HuH-7 (cell line): ENCODE measurements around the gene TNNT3.

ENCODE experiments used
- DNase-seq: peaks from one replicate; pipeline ENCODE4 v3.0.0; 2011; ENCODE audit warnings: low spot score

Gene TNNT3

DNA sequence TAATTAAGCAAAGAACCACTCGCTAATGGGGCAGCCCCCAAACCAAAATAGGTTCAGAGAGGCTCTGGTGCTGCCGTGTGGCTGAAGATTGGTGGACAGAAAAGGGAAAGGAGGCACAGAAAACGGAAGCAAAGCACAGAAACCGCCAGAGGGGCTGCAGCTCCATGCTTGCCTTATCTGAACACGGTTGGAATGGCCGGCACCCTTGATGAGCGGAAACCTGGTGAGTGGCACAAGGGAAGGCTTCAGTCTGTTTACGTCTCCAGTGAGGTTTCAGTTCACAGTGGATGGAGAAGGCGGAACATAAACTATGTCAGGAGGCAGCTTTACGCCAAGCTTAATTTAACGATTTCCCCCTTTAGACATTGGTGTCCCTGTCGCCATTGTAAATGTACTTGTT lies 22.6 kb upstream of the TNNT3 start:
- no peak for DNase-seq

DNA sequence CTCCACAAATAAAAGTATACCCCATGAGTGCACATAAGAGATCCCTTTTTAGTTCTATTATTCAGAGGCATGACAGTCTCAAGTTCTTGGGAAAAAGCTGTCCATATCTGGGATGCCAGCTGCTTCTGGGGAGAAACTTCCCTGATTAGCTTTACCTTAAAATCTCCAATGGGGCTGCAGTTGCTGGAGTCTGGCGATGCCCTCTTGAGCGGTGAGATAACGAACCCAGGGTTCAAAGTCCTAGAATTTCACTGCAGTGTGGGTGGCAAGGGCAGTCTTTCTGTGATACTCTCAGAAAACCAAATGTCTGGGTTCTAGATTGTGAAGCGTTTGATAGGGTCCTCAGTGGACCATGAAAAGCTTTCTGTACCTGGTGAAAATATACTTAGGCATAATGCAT lies 20.4 kb upstream of the TNNT3 start:
- no peak for DNase-seq

DNA sequence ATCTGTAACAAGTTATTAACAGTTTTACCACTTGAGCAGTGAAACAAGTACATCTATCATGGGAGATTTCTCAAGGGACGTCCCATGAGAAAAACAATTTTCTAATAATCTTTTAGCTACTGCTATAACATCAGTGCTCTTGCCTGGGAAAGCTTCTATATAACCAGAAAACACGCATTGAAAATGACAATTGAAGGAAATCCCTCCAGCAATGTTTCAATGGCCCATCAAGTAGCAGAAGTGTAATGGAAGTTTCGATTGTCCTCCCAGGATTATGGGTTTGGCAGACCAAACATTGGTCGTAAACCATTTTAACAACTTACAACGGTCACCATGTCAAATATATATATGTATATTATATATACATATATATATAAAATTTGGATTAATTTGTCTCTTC lies 19.8 kb upstream of the TNNT3 start:
- no peak for DNase-seq

DNA sequence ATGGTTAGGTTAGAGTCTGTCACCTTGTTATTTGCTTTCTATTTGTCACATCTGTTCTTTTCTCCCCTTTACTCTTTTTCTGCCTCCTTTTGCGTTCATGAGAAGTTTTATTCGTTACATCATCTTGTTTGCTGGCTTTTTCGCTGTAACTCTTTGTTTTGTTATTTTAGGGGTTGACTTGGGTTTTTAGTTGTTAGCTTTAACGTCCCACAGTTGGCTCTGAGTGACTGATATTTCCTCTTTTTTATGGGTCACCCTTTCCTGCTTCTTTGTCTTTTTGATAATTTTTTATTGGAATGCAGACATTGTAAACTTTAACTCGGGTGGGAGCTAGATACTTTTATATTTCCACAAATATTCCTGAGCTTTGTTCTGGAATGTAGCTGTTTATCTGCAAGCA lies 13.3 kb upstream of the TNNT3 start:
- DNase-seq = no peak

DNA sequence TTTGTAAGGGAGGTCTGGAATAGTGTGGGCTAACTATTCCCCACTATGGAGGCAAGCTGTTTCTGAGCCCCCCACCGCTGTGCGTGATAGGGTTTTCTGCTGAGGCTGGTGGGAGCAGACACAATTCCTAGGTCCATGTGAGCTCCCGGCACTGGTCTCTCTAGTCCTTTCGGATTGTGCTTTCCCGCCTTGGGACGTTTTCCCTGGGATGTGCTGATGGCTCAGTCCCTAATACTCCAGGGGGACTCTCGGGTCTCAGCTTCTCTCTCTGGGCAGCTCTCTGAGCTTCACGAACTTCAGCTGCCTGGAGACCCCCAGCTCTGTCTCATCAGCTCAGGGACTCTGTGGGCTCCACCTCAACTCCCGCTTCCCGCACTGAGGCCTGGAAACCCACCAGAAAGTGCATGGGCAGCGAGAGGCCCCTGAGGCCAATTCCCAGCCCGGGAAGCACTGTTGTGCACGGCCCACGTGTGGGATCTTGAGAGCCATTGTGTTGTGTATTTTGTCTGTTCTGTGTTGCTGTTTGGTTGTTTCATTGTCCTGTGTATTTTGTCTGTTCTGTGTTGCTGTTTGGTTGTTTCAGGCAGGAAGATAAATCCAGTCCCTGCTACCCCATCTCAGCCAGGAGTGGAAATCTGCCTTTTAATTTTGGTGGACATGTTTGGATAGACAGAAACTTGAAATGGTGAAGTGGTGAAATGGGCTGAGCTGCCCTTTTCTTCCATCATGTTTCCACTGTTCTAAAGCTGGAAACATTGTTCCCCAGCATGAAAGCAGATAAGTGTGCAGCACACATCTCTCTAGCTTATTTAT lies 12.7 kb upstream of the TNNT3 start:
- no peak for DNase-seq

DNA sequence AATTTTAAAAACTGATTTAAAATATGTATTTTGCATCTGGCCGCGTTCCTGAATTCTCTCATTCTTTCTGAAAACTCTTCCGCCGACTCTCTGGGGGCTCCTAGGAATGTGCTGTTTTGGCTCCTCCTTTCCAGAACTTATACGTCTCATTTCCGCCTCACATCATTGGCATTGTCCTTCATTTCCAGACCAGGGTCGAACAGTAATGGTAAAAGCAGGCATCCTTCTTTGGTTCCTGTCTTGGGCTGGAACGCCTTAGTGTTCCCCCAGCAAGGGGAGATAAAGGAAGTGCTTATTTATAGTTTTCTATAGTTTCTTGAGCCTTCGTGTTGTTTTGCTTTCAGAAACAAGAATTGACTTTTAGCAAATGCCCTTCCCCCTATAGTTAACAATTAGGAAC lies 10.9 kb upstream of the TNNT3 start:
- DNase-seq = no peak

DNA sequence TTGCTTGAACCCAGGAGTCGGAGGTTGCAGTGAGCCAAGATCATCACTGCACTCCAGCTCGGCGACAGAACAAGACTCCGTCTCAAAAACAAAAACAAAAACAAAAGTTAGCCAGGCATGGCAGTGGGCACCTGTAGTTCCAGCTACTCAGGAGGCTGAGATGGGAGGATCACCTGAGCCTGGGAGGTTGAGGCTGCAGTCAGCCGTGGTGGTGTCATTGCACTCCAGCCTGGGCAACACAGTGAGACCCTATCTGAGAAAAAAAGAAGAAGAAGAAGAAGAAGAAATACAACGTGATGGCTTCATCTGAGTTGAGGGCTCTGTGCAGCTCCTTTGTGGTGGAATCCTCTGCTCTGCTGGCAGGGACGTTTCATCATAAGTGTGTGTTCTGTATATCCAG lies 10.0 kb upstream of the TNNT3 start:
- DNase-seq = no peak

DNA sequence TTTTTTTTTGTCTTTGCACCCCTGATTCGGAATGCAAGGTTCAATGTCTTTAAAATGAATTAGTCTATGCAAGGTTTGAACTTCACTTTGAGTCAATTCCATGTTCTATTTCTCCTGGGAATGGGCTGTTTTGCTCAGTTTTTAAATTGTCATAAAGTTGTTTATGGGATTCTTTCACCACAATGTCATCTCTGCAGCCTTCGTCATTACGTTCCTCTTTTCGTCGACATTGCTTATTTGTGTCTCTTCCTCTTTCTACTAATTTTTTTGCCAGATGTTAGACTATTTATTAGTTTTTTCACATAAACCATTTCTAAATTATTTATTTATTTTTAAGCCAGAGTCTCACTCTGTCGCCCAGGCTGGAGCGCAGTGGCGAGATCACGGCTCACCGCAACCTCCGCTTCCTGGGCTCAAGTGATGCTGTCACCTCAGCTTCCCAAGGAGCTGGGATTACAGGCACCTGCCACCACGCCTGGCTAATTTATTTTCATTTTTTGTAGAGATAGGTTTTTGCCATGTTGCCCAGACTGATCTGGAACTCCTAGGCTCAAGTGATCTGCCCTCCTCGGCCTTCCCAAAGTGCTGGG lies 7.1 kb upstream of the TNNT3 start:
- DNase-seq = no peak

DNA sequence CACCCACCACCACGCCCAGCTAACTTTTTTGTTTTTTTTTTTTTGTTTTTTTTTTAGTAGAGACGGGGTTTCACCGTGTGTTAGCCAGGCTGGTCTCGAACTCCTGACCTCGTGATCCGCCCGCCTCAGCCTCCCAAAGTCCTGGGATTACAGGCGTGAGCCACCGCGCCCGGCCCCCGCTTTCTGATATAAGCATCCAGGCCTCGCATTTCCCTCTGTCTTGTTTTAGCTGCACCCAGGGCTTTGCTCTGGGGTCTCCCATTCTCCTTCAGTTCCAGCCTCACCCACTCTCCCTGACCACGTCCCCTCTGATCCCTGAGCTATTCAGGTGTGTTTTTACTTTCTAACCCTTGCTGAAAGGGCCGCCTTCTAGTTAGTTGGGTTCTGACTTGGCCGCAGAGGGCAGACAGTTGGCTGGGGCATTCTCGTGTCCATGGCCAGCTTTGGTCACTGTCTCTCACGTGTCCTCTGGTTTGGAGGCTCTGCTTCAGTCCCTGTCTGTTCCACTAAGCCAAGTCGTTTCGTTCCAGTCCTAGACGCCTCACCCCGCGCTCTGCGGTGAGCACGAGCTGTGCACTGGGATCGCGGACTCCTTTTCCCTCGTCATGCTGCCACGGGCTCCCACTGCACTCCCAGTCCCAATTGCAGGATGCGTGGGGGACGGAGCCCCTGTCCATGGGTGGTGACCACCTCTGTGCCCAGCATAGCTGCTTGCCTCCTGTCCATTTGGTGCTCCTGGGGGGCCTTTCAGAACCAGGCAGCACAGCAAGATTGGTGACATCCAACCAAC lies 6.0 kb upstream of the TNNT3 start:
- DNase-seq = no peak

DNA sequence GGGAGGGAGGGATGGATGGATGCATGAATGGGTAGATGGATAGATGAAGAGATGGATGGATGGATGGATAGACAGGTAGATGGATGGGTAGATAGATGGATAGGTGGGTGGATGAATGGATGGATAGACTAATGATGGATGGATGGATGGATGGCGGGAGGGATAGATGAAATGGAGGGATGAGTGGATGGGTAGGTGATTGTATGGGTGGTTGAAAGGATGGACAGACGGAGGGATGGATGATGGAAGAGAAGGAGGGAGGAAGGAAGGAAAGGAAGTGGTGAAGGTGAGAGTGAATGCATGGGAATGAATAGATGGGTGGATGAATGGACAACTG lies 3.7 kb upstream of the TNNT3 start:
- DNase-seq = no peak

DNA sequence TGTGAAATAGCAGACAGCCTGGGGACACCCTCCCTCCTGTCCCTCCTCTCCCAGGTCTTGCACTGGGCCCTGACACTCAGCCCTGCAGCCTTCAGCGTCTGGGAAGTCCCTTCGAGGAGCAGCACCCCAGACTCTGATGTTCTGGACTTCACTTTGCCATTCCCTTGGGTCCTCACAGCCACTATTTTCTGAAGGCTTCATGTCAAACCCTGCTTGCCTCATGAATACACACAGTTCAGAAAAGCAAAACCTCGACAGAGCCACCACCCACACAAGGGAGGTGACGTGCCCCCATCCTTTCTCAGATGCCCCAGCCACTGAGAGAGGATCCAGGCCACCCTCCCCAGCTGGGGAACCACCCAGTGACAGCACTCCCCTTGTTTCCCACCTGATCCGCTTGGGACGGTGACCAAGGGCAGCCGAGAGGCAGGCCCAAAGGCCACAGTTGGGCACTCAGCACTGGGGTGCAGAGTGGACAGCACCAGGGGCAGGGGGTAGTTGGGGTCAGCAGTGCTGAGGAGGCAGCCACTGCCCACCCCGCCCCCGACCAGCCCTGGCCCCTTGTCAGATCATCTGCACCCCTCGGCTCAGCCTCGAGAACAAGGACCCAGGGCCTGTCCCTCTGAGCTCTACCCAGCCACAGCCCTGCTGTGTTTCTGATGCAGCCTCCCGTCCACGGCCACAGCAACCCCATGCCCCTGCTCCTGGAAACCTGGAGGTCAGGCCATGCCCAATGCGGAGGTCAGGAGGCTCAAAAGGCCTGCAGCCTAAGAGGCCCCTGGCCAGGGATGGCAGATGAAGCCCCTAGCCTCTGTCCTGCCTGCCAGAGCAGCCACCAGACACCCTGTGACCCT lies 3.1 kb upstream of the TNNT3 start:
- no peak for DNase-seq

DNA sequence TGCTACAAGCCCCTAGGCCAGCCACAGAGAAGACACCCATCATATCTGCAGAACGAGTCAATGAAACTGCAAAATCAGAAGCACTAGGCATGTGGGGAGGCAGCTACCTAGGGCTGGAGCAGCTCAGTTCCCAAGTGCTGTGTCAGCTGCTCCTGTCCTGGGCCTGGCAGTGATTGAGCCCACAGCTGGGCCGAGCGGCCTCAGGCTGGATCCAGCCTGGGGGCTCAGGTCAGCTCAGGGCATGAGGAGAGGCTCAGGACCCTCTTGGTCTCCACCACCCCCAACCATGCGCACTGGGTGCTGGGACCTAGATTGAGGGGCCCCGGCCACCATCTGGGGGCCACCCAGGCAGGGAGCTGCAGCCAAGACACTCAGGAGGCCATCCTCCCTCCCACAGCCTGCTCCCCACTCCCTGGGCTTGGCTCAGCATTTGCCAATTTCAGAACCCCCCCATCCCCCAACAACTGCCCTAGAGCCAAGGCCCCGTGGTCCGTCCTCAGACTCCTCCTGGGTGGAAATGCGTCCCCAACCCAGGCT lies 2.4 kb upstream of the TNNT3 start:
- DNase-seq = no peak

DNA sequence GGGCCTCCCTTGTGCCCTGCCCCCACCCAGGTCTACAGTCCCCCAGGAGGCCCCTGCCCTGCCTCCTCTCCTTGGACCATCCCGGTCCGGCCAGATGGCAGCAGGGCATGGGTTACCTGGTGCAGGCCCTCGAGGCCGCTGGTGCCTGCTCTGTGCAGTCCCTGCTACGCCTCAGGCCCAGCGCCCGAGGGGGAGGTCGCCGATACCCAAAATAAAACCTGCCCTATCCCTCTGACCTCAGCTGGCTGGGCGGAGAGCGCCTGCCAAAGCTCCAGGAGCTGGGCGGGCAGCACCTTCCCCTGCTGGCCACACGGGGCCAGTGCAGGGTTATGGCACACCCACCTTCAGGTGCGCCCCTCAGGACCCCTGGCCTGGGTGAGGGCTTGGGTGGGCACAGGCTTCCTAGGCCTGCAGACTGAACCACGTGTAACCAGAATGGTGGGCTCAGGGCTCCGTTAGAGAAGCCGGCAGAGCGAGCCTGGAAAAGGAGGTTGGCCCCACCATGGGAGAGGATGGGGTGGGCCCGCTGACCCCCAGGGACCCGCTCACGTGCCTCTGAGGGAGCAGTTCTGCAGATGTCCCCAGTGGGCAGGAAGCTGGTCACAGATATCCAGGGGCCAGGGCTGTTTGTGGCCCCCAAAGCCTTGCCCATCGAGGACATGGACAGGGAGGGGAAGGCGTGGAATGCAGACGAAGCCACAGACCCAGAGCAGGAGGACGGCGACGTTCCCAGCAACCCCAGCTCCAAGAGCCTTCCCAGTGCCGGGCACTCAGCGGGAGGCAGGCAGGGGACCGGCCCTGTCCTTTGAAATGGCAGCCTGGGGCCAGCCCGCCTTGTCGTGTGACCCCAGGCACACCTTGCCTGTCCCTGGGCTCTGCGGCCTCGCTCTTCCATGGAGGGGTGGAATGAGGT lies 1.7 kb upstream of the TNNT3 start:
- peak; percentile 68 for DNase-seq

DNA sequence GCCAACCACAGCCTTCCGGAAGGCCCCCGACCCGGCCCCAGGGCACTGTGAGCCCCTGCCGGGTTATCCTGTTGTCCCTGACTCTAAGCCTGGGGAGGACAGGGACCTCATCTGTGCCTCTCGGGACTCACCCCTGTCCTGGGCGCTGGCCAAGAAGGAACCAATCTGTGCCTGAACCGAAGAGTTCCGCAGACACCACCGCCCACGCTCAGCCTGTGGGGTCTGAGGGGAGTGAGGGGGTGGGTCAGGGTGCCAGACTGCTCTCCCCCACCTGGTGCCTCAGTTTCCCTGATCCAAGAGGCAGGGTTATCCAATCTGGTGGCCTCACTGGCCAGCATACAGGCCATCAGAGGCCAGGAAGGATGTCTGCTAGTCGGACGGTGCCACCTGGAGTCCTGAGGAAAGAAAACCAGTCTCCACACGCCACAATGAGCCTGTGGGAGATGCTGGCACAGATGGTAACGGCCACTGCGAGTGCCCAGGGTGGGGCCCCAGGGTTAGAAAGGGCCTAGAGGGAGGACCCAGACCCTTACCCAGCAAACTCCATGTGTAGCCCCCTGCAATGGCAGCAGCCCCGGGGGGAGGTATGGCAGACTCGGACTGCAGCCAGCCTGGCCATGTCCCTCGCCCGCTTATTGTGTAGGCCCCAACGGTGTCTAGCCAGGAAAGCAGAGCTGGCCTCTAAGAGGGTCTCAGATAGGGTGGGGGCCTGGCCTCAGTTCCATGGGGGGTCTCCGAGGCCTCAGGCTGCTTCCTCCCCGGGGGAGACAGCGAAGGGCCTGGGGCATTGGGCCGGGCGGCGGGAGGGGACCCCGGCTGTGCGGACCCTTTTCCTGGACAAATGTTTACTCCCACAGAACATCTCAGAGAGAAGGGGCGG lies 827 bp upstream of the TNNT3 start:
- no peak for DNase-seq

DNA sequence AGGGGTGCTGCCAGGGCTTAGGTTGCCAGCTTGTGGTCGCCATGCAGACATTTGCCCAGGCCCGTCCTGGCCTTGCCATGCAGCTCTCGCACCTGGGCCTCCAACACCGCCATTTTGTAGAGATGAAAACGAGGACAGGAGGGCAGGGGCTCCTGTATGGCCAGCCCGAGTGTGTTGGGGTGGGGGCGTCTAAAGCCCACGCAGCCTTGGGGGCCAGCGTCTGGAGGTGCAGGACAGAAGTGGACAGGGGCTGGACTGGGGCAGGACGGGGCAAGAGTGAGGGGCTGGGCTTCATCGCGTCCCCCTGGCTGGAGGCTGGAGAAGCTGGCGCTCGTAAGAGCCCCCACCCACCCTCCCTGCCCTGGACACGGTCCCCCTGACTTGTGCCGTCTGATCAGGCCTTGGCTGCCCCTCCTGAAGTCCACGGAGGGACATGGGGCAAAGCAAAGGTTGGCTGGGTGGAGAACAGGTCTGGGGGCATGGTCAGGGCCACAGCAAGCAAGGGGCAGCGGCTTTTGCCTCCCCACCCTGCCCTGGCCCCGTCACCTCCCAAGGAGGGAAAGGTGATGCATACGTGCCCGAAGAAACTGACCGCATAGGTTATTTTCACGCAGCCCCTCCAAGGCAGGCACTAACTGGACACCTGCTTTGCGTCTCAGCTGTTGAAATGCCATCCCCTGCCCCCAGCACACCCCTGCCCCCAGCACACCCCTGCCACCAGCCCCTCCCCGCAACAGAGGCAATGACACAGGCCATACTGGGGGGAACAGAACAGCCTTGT lies 815 bp downstream of the TNNT3 start:
- DNase-seq = no peak

DNA sequence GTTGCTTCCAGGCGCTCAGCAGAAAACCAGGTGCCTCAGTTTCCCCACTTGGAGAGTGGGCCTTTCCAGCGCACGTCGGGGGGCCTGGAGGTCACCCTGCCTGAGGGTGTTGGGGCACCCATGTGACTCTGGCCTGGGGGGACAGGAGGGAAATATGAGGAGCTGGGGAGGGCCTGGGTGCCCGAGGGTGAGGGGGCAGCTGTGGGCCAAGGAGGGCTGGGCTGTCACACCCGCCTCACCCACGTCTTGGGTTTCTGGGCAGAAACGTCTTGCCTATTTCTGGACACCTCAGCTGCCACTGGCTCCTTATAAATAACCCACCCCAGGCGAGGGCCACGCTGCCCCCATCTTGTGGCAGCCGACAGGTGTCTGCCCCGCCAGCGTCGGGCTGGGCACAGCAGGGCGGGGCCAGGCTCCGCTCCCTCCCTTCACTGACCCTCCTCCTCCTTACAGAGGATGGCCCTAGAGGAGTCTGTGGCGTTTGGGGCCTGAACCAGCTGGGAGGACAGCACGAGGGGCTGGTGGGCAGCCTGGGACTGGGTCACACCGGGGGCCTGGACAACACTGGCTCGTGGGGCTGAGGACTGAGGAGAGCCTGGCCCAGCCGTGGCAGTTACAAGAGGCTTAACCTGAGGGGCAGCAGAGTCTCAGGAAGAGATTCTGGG lies 1.5 kb downstream of the TNNT3 start:
- no peak for DNase-seq

DNA sequence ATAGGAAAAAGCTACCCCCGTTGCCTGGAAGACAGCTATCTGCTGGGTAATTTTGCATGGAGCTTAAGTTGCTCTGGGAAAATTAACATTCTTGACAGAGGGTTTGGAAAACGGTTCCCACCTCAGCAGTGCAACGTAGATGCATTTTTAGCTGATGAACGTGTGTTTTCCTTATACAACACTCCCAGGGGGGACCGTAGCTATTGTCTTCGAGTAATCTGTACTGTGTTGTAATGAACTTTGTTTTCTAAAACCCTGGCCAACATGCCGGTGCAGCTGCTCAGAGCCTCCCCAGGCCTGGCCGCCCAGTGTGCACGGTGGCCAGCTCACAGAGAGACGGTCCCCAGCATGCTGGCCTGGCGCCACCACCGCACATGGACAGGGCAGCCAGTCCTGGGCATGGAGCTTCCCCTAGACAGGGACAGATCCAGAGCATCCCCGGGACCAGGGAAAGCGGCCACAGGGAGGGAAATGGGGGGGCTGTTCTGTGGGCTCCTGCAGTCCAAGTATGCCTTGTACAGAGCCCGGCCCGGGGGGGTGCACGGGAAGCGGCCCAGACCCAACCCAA lies 2.2 kb downstream of the TNNT3 start:
- no peak for DNase-seq

DNA sequence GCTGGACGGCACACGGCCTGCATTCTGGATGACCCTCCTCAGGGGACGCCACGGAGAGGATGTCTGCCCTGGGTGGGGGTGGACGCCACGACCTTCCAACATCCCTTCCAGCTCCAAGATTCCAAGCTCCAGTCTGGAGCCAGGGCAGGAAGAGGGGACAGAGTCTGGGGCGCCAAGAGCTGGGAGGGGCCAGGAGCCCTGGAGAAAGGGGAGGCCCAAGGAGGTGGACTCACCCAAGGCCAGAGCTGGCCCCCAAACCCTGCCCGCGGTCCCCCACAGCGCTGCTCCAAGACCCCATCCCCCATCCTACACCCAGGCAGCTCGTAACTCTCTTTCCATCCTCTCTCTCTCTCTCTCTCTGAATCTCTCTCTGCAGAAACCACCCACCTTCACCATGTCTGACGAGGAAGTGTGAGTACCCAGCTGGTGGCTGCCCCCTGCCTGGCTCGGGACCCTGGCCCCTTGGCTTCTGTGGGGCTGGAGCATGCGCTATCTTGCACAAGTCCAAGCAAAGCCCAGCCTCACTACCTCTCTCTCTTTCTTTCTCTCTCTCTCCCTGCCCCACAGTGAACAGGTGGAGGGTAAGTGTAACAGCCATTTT lies 3.1 kb downstream of the TNNT3 start:
- DNase-seq = no peak
